ENCODE data around the gene CPEB2. TPM values are rescaled to one million over a fixed set of nuclear protein-coding genes. Genes with fewer than 3 reads are reported as not detected.

The CPEB2 gene
- total RNA-seq, 1 experiment from 2014 or later, result 3.3 TPM

DNA sequence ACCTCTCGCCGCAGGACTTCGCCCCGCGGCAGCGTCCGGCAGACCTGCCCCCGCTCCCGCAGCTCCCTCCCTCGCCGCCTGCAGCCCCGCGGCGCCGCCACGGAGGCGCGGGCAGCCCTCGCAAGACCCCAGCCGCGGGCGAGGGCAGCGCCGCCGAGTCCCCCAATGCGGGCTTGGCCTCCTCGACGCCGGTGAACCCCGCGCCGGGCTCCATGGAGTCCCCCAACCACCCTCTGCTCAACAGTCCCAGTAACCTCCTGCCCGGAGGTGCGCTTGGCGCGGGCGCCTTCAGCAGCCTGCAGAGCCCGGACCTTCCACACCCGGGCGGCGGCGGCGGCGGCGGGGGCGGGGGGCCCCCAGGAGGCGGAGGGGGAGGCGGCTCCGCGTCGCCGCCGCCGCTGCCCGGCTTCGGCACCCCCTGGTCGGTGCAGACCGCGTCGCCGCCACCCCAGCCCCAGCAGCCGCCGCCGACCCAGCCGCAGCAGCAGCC lies 1.2 kb downstream of the CPEB2 start:
- CTCF ChIA-PET, result no interaction called here
- H3K9me3 Mint-ChIP-seq, result no peaks in the 10 kb centered on the region
- peaks cover 26% of the 10 kb centered on the region for H3K27me3 Mint-ChIP-seq (ENCODE audit: low read depth)
- no peak overlapping the region for H3K27ac Mint-ChIP-seq
- peaks cover 39% of the 10 kb centered on the region for H3K4me1 Mint-ChIP-seq
- peak overlapping the region; percentile 52 for H3K4me3 Mint-ChIP-seq
- no peaks in the 10 kb centered on the region for H3K36me3 Mint-ChIP-seq
- peak; percentile 3 for ATAC-seq
- TF ChIP-seq, protein P1, sequence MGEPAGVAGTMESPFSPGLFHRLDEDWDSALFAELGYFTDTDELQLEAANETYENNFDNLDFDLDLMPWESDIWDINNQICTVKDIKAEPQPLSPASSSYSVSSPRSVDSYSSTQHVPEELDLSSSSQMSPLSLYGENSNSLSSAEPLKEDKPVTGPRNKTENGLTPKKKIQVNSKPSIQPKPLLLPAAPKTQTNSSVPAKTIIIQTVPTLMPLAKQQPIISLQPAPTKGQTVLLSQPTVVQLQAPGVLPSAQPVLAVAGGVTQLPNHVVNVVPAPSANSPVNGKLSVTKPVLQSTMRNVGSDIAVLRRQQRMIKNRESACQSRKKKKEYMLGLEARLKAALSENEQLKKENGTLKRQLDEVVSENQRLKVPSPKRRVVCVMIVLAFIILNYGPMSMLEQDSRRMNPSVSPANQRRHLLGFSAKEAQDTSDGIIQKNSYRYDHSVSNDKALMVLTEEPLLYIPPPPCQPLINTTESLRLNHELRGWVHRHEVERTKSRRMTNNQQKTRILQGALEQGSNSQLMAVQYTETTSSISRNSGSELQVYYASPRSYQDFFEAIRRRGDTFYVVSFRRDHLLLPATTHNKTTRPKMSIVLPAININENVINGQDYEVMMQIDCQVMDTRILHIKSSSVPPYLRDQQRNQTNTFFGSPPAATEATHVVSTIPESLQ (CRISPR knock-in tag; IDR thresholded peaks at IDR 0.05), result no peak
- TF ChIP-seq GTF2I (CRISPR knock-in tag; conservative IDR thresholded peaks at IDR 0.05) (no peak), CBFB (CRISPR knock-in tag; IDR thresholded peaks at IDR 0.05; ENCODE audit: low read depth) (no peak), RELA (CRISPR knock-in tag; IDR thresholded peaks at IDR 0.05; ENCODE audit: borderline replicate concordance) (no peak), ZBTB21 (CRISPR knock-in tag; IDR thresholded peaks at IDR 0.05; ENCODE audit: borderline replicate concordance) (no peak), KAT7 (CRISPR knock-in tag; IDR thresholded peaks at IDR 0.05; ENCODE audit: borderline replicate concordance) (no peak), GRHL2 (CRISPR knock-in tag; IDR thresholded peaks at IDR 0.05; ENCODE audit: insufficient replicate concordance, severe bottlenecking) (no peak), FOXK1 (CRISPR knock-in tag; IDR thresholded peaks at IDR 0.05) (no peak), EMX1 (CRISPR knock-in tag; IDR thresholded peaks at IDR 0.05) (no peak), ZNF317 (CRISPR knock-in tag; IDR thresholded peaks at IDR 0.05; ENCODE audit: borderline replicate concordance, low read depth) (no peak), ETV6 (CRISPR knock-in tag; IDR thresholded peaks at IDR 0.05) (no peak)
- TF ChIP-seq, protein P2, sequence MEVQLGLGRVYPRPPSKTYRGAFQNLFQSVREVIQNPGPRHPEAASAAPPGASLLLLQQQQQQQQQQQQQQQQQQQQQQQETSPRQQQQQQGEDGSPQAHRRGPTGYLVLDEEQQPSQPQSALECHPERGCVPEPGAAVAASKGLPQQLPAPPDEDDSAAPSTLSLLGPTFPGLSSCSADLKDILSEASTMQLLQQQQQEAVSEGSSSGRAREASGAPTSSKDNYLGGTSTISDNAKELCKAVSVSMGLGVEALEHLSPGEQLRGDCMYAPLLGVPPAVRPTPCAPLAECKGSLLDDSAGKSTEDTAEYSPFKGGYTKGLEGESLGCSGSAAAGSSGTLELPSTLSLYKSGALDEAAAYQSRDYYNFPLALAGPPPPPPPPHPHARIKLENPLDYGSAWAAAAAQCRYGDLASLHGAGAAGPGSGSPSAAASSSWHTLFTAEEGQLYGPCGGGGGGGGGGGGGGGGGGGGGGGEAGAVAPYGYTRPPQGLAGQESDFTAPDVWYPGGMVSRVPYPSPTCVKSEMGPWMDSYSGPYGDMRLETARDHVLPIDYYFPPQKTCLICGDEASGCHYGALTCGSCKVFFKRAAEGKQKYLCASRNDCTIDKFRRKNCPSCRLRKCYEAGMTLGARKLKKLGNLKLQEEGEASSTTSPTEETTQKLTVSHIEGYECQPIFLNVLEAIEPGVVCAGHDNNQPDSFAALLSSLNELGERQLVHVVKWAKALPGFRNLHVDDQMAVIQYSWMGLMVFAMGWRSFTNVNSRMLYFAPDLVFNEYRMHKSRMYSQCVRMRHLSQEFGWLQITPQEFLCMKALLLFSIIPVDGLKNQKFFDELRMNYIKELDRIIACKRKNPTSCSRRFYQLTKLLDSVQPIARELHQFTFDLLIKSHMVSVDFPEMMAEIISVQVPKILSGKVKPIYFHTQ (CRISPR knock-in tag; IDR thresholded peaks at IDR 0.05), result no peak
- TF ChIP-seq, protein P3, sequence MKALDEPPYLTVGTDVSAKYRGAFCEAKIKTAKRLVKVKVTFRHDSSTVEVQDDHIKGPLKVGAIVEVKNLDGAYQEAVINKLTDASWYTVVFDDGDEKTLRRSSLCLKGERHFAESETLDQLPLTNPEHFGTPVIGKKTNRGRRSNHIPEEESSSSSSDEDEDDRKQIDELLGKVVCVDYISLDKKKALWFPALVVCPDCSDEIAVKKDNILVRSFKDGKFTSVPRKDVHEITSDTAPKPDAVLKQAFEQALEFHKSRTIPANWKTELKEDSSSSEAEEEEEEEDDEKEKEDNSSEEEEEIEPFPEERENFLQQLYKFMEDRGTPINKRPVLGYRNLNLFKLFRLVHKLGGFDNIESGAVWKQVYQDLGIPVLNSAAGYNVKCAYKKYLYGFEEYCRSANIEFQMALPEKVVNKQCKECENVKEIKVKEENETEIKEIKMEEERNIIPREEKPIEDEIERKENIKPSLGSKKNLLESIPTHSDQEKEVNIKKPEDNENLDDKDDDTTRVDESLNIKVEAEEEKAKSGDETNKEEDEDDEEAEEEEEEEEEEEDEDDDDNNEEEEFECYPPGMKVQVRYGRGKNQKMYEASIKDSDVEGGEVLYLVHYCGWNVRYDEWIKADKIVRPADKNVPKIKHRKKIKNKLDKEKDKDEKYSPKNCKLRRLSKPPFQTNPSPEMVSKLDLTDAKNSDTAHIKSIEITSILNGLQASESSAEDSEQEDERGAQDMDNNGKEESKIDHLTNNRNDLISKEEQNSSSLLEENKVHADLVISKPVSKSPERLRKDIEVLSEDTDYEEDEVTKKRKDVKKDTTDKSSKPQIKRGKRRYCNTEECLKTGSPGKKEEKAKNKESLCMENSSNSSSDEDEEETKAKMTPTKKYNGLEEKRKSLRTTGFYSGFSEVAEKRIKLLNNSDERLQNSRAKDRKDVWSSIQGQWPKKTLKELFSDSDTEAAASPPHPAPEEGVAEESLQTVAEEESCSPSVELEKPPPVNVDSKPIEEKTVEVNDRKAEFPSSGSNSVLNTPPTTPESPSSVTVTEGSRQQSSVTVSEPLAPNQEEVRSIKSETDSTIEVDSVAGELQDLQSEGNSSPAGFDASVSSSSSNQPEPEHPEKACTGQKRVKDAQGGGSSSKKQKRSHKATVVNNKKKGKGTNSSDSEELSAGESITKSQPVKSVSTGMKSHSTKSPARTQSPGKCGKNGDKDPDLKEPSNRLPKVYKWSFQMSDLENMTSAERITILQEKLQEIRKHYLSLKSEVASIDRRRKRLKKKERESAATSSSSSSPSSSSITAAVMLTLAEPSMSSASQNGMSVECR (CRISPR knock-in tag; IDR thresholded peaks at IDR 0.05; ENCODE audit: borderline replicate concordance), result no peak
- TF ChIP-seq, protein P4, sequence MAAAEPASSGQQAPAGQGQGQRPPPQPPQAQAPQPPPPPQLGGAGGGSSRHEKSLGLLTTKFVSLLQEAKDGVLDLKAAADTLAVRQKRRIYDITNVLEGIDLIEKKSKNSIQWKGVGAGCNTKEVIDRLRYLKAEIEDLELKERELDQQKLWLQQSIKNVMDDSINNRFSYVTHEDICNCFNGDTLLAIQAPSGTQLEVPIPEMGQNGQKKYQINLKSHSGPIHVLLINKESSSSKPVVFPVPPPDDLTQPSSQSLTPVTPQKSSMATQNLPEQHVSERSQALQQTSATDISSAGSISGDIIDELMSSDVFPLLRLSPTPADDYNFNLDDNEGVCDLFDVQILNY (CRISPR knock-in tag; IDR thresholded peaks at IDR 0.05), result no peak
- TF ChIP-seq, protein P5, sequence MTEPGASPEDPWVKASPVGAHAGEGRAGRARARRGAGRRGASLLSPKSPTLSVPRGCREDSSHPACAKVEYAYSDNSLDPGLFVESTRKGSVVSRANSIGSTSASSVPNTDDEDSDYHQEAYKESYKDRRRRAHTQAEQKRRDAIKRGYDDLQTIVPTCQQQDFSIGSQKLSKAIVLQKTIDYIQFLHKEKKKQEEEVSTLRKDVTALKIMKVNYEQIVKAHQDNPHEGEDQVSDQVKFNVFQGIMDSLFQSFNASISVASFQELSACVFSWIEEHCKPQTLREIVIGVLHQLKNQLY (CRISPR knock-in tag; IDR thresholded peaks at IDR 0.05), result no peak
- TF ChIP-seq, protein P6, sequence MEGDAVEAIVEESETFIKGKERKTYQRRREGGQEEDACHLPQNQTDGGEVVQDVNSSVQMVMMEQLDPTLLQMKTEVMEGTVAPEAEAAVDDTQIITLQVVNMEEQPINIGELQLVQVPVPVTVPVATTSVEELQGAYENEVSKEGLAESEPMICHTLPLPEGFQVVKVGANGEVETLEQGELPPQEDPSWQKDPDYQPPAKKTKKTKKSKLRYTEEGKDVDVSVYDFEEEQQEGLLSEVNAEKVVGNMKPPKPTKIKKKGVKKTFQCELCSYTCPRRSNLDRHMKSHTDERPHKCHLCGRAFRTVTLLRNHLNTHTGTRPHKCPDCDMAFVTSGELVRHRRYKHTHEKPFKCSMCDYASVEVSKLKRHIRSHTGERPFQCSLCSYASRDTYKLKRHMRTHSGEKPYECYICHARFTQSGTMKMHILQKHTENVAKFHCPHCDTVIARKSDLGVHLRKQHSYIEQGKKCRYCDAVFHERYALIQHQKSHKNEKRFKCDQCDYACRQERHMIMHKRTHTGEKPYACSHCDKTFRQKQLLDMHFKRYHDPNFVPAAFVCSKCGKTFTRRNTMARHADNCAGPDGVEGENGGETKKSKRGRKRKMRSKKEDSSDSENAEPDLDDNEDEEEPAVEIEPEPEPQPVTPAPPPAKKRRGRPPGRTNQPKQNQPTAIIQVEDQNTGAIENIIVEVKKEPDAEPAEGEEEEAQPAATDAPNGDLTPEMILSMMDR (IDR thresholded peaks at IDR 0.05), result no peak
- TF ChIP-seq, protein P7, sequence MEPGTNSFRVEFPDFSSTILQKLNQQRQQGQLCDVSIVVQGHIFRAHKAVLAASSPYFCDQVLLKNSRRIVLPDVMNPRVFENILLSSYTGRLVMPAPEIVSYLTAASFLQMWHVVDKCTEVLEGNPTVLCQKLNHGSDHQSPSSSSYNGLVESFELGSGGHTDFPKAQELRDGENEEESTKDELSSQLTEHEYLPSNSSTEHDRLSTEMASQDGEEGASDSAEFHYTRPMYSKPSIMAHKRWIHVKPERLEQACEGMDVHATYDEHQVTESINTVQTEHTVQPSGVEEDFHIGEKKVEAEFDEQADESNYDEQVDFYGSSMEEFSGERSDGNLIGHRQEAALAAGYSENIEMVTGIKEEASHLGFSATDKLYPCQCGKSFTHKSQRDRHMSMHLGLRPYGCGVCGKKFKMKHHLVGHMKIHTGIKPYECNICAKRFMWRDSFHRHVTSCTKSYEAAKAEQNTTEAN (CRISPR knock-in tag; IDR thresholded peaks at IDR 0.05), result no peak
- POLR2A ChIA-PET, result no interaction called here
- DNase-seq (ENCODE audit: low spot score), result peak; percentile 44
